HG02981 (cell line): ENCODE data around the gene BABAM1.
"Not testable (repeated sequence)": the region's sequence is repeated elsewhere in the genome, so short reads cannot be mapped to it uniquely, and the experiment has no call there.

ENCODE experiments used
- ATAC-seq: cut with Tn5 transposase; IDR thresholded peaks from one replicate; pipeline ENCODE4 v1.9.1; 2021; ENCODE audit warnings: mild to moderate bottlenecking, moderate library complexity; ENCODE audit not compliant: unreplicated experiment

Gene BABAM1

GRCh38 chr19:17268754-17269153 lies 1.5 kb downstream of the BABAM1 start:
- ATAC-seq = no peak

GRCh38 chr19:17274892-17275291 lies 7.6 kb downstream of the BABAM1 start:
- ATAC-seq = not testable (repeated sequence)

- ATAC-seq = no peak
Measured at GRCh38 chr19:17275441-17276175, 8.4 kb downstream of the BABAM1 start.

GRCh38 chr19:17279436-17279835 lies 12.2 kb downstream of the BABAM1 start:
- ATAC-seq = no peak

GRCh38 chr19:17281391-17282304 lies 14.4 kb downstream of the BABAM1 start, which contains the start of gene ANKLE1:
ANKLE1 (plus strand) TSS chr19:17281901; CDS start chr19:17281921, 20 bp downstream.
- ATAC-seq = no peak

GRCh38 chr19:17282488-17283125 lies 15.4 kb downstream of the BABAM1 start:
- peak; percentile 70 for ATAC-seq

- no peak for ATAC-seq
Measured at GRCh38 chr19:17283504-17283996, 16.3 kb downstream of the BABAM1 start.

GRCh38 chr19:17285415-17286135 lies 18.3 kb downstream of the BABAM1 start:
- no peak for ATAC-seq

GRCh38 chr19:17286263-17286662 lies 19.0 kb downstream of the BABAM1 start:
- ATAC-seq = no peak

GRCh38 chr19:17286752-17287151 lies 19.5 kb downstream of the BABAM1 start:
- ATAC-seq = no peak

GRCh38 chr19:17289489-17289888 lies 22.2 kb downstream of the BABAM1 start:
- no peak for ATAC-seq

- peak; percentile 73 for ATAC-seq
Measured at GRCh38 chr19:17292301-17293074, 25.2 kb downstream of the BABAM1 start.

- ATAC-seq = no peak
Measured at GRCh38 chr19:17293605-17294004, 26.4 kb downstream of the BABAM1 start.

- ATAC-seq = no peak
Measured at GRCh38 chr19:17294051-17294891, 27.0 kb downstream of the BABAM1 start.

GRCh38 chr19:17295551-17295950 lies 28.3 kb downstream of the BABAM1 start:
- not testable (repeated sequence) for ATAC-seq

GRCh38 chr19:17296273-17296672 lies 29.0 kb downstream of the BABAM1 start:
- no peak for ATAC-seq

GRCh38 chr19:17296976-17297375 lies 29.7 kb downstream of the BABAM1 start:
- ATAC-seq = no peak

GRCh38 chr19:17300992-17301619 lies 33.9 kb downstream of the BABAM1 start:
- no peak for ATAC-seq
